Right atrium auricular region (tissue), 2 donors: Measurements from ENCODE around the gene GTPBP6. TPM values are rescaled to one million over a fixed set of nuclear protein-coding genes. Genes with fewer than 3 reads are reported as not detected.

Experiments
- DNase-seq: peaks from one replicate; pipeline ENCODE4 v3.0.0-alpha.2; 2019; ENCODE audit warnings: low spot score
- H3K27ac ChIP-seq, 2 donors: fragments of 200-600 bp; sonication (generic); 1 replicate in 1 of 2; 2 replicates in 1 of 2; pipeline ENCODE4 v1.5.1; 2016 to 2019
- H3K27me3 ChIP-seq, 2 donors: fragments of 200-600 bp; sonication (generic); one replicate each; pipeline versions ENCODE4 v1.5.1 to v1.6.0; 2017 to 2019
- H3K36me3 ChIP-seq: fragments of 200-600 bp; sonication (generic); one replicate; pipeline ENCODE4 v1.5.1; 2016
- H3K4me1 ChIP-seq, 2 donors: fragments of 200-600 bp; sonication (generic); one replicate each; pipeline versions ENCODE4 v1.5.1 to v1.6.0; 2017 to 2019
- H3K4me3 ChIP-seq, 2 donors: fragments of 200-600 bp; sonication (generic); 1 replicate in 1 of 2; 2 replicates in 1 of 2; pipeline ENCODE4 v1.5.1; 2017 to 2019; ENCODE audit warnings: mild to moderate bottlenecking in 1 of 2, moderate library complexity in 1 of 2
- H3K9me3 ChIP-seq, 2 donors: fragments of 200-600 bp; sonication (generic); one replicate each; pipeline ENCODE4 v1.5.1; 2019
- total RNA-seq, 2 donors: library from RNA; depleted of rRNA; stranded (reverse); fragments of >200 nt; gene quantifications; one replicate each; pipeline ENCODE4 v1.1.0, GENCODE V29; 2016
- TF ChIP-seq, protein P1 (sequence below), 2 donors: fragments of 200-600 bp; sonication (generic); IDR thresholded peaks; one replicate each; pipeline ENCODE4 v1.5.1; 2019; ENCODE audit warnings: antibody characterized with exemption in 2 of 2

The GTPBP6 gene
- total RNA-seq, 2 donors from 2014 or later = 44.6 to 52.1 TPM

DNA sequence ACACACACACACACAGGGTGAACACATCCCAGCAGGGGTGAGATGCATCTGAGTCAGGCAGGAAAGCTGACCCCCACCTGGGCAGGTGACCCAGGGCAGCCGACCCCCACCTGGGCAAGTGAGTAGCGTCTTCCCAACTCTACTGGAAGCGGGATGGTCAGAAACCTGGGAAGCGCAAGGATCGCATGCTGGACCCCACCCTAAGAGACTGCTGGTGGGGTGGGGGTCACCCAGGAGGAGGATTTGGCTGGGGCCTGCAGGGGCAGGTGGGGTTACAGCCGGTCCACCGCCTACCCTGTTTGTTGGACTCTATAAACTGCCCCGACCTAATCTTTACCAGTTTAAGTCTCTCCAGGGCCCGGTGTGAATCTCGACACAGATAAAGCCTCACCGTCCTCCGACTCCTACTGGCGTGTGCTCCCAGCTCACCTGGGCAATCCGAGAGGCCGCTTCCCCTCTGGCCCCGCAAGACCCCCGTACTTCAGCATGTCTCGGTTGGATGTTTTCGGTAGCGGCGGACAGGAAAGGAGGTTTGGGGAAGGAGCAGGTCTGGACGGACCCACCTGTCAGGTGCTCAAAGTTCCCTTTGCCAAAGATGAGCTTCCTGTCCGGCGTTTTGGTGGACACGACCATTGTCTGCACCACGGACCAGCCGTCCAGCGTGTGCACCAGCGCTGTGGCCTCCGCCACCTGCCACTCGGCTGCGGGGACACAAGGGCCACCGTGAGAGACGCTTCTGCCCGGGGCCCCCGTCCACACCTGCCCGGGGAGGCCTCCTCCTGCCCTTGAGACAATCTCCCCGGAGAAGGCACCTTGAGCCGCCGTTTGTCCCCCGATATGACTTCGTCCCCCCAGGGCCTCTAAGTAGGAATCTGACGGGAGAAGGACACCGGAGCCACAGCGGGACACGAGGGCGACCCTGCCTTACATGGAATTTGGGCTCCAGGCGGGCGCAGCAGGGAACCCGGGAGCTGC is 2.0 kb downstream of the GTPBP6 start:
- Histone ChIP-seq H3K4me1 (peaks cover 0 to 26% of the 10 kb centered on the region in 2 donors), H3K27ac (no peak overlapping the region), H3K4me3 (no peak overlapping the region), H3K36me3 (peaks cover 37% of the 10 kb centered on the region), H3K9me3 (no peaks in the 10 kb centered on the region), H3K27me3 (no peaks in the 10 kb centered on the region)
- TF ChIP-seq, protein P1, sequence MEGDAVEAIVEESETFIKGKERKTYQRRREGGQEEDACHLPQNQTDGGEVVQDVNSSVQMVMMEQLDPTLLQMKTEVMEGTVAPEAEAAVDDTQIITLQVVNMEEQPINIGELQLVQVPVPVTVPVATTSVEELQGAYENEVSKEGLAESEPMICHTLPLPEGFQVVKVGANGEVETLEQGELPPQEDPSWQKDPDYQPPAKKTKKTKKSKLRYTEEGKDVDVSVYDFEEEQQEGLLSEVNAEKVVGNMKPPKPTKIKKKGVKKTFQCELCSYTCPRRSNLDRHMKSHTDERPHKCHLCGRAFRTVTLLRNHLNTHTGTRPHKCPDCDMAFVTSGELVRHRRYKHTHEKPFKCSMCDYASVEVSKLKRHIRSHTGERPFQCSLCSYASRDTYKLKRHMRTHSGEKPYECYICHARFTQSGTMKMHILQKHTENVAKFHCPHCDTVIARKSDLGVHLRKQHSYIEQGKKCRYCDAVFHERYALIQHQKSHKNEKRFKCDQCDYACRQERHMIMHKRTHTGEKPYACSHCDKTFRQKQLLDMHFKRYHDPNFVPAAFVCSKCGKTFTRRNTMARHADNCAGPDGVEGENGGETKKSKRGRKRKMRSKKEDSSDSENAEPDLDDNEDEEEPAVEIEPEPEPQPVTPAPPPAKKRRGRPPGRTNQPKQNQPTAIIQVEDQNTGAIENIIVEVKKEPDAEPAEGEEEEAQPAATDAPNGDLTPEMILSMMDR (IDR thresholded peaks at IDR 0.05) = no peak
- DNase-seq = no peak

DNA sequence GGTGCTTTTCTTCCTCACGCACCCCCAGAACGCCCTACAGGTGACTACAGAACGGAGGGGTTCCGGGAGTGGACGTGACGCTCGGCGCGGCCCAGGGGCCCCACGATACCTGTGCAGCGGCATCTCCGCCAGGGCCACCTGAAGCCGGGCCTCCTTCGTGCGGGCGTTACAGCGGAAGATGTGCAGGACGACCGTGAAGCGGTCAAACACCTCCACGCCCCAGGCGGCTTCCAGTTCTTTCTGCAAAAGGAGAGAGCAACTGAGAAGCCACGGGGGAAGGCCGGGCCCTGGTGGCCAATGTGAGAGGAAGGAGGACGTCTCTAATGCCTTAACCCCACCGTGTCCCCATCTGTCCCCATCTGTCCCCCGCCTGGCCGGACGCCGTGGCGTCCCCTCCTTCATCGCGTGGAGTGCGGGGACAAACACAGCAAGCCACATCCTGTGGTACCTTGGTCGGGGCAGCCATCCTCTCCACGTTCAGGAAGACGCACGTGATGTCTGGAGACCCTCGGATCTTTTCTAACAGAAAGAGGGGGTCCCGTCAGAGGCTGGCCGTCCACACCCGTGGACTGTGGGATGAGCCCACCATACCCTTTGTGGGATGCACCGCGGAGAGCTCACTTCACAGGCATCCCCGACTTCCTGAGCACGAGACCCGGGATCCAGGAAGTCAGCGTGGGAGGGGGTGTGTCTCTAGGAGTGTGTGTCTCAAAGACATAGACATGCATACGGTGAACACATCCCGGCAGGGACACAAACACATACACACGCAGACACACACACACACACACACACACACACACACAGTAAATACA is 3.6 kb downstream of the GTPBP6 start:
- no peak for DNase-seq
- Histone ChIP-seq H3K27ac (no peak overlapping the region), H3K4me1 (peaks cover 0 to 16% of the 10 kb centered on the region in 2 donors), H3K27me3 (no peaks in the 10 kb centered on the region), H3K9me3 (no peaks in the 10 kb centered on the region), H3K4me3 (no peak overlapping the region), H3K36me3 (peaks cover 48% of the 10 kb centered on the region)
- TF ChIP-seq, protein P1 (IDR thresholded peaks at IDR 0.05) = no peak

DNA sequence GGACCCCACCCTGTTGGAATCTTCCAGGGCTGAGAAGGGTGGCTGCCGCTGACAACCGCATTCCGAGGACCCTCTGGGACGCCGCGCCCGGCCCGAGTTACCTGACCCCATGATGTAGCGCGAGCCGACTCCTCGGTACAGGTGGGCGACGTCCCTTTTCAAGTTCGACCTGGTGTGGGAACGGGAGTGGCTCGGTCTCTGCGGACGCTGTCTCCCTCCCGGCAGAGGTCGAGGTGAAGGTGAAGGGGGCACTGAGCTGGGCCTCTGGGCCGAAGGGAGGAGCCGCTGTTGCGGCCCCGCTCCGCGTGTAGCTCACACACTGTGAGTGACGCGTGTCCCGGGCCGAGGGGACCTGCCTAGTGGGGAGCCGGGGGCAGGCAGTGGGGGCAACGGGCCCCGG is 4.5 kb downstream of the GTPBP6 start:
- Histone ChIP-seq H3K36me3 (peaks cover 51% of the 10 kb centered on the region), H3K4me1 (peaks cover 0 to 9% of the 10 kb centered on the region in 2 donors), H3K4me3 (no peak overlapping the region), H3K27me3 (no peaks in the 10 kb centered on the region), H3K27ac (no peak overlapping the region), H3K9me3 (no peaks in the 10 kb centered on the region)
- TF ChIP-seq, protein P1 (IDR thresholded peaks at IDR 0.05) = no peak
- no peak for DNase-seq

DNA sequence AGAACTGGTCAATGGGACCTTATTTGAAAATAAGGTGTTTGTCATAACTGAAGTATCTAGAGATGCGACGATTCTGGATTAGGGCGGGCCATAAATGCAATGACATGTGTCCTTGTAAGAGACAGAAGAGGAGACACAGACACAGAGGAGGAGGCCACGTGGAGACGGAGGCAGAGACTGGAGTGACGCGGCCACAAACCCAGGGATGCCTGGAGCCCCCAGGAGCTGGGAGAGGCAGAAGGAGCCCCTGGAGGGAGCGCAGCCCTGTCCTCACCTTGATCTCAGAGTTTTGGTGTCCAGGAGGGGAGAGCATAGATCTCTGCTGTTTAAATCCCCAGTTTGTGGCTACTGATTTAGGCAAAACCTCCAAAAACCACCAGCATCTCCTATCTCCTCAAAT is 5.0 kb downstream of the GTPBP6 start:
- DNase-seq = no peak
- Histone ChIP-seq H3K4me1 (peaks cover 0 to 9% of the 10 kb centered on the region in 2 donors), H3K27ac (no peak overlapping the region), H3K9me3 (no peaks in the 10 kb centered on the region), H3K27me3 (no peaks in the 10 kb centered on the region), H3K4me3 (no peak overlapping the region), H3K36me3 (peaks cover 54% of the 10 kb centered on the region)
- TF ChIP-seq, protein P1 (IDR thresholded peaks at IDR 0.05) = no peak

DNA sequence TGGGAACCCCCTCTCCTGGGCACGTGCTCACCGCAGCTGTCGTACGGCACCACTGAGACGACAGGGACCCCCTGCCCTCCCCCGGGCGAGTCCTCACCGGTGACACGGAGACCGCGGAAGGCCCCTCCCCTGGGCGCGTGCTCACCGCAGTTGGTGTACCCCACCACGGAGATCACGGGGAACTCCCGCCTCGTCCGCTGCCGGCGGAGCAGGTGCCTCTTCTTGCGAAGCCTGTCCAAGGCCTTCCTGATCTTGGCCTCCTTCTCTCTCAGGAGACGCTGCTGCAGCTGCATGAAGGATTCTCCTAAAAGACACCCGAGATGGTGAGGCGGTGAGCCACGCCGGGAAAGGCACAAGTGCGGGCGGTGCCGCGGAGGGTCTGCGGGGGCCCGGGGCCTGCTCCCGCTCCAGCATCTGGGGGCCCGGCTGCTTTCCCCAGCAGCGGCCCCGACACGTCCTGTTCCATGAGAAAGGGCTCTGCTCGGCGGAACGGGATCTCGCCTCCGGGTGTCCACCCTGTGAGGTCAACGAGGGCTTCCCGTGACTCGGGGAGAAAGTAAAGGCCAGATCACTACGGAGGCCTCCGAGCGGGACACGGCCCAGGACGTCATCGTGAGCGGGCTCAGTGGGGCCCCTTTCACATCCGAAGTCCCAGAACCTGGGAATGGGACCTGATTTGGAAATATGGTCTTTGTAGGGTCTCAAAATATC is 5.8 kb downstream of the GTPBP6 start:
- Histone ChIP-seq H3K27me3 (no peaks in the 10 kb centered on the region), H3K36me3 (peaks cover 57% of the 10 kb centered on the region), H3K4me1 (peaks cover 0 to 8% of the 10 kb centered on the region in 2 donors), H3K27ac (no peak overlapping the region), H3K4me3 (no peak overlapping the region), H3K9me3 (no peaks in the 10 kb centered on the region)
- no peak for DNase-seq
- TF ChIP-seq, protein P1 (IDR thresholded peaks at IDR 0.05) = no peak
